Parathyroid adenoma (tissue), 2 donors: Measurements from ENCODE around the gene F2RL3.
"Not testable (repeated sequence)": the region's sequence is repeated elsewhere in the genome, so short reads cannot be mapped to it uniquely, and the experiment has no call there.

Experiments
- H2AFZ ChIP-seq: fragments of 300-600 bp; sonication (generic); one replicate; pipeline ENCODE4 v1.7.0; 2017; ENCODE audit warnings: antibody characterized with exemption, mild to moderate bottlenecking
- H3K27ac ChIP-seq: fragments of 300-600 bp; sonication (generic); one replicate; pipeline ENCODE4 v1.7.0; 2017
- H3K27me3 ChIP-seq: fragments of 300-600 bp; sonication (generic); one replicate; pipeline ENCODE4 v1.7.0; 2017; ENCODE audit warnings: low read length; ENCODE audit not compliant: control insufficient read depth, insufficient read depth
- H3K36me3 ChIP-seq: fragments of 300-600 bp; sonication (generic); one replicate; pipeline ENCODE4 v1.7.0; 2017; ENCODE audit warnings: low read length; ENCODE audit not compliant: control insufficient read depth, insufficient read depth
- H3K4me1 ChIP-seq: fragments of 300-600 bp; sonication (generic); one replicate; pipeline ENCODE4 v1.7.0; 2017; ENCODE audit warnings: control low read depth
- H3K4me2 ChIP-seq: fragments of 300-600 bp; sonication (generic); one replicate; pipeline ENCODE4 v1.7.0; 2017; ENCODE audit warnings: low read length
- H3K4me3 ChIP-seq: fragments of 300-600 bp; sonication (generic); one replicate; pipeline ENCODE4 v1.7.0; 2017; ENCODE audit warnings: low read depth, low read length
- H3K79me2 ChIP-seq: fragments of 300-600 bp; sonication (generic); one replicate; pipeline ENCODE4 v1.7.0; 2017; ENCODE audit warnings: control low read depth
- H3K9ac ChIP-seq: fragments of 300-600 bp; sonication (generic); one replicate; pipeline ENCODE4 v1.7.0; 2017; ENCODE audit warnings: mild to moderate bottlenecking
- H3K9me3 ChIP-seq: fragments of 300-600 bp; sonication (generic); one replicate; pipeline ENCODE4 v1.7.0; 2017; ENCODE audit warnings: low read length; ENCODE audit not compliant: control insufficient read depth
- CTCF ChIP-seq: fragments of 300-600 bp; sonication (generic); IDR thresholded peaks from one replicate; pipeline ENCODE4 v1.7.0; 2017; ENCODE audit warnings: antibody characterized with exemption, mild to moderate bottlenecking
- donor health status: primary hyperparathyroidism.

The F2RL3 gene

GRCh38 chr19:16934489-16934888 is 45.7 kb downstream of the F2RL3 start:
- H3K27ac ChIP-seq, result no peak overlapping the region
- H3K4me2 ChIP-seq, result no peak overlapping the region

GRCh38 chr19:16936901-16937300 is 48.1 kb downstream of the F2RL3 start:
- Histone ChIP-seq H2AFZ (no peak overlapping the region), H3K27ac (no peak overlapping the region), H3K9me3 (no peaks in the 10 kb centered on the region), H3K79me2 (no peaks in the 10 kb centered on the region), H3K4me1 (no peaks in the 10 kb centered on the region), H3K4me2 (no peak overlapping the region), H3K36me3 (no peaks in the 10 kb centered on the region), H3K9ac (no peak overlapping the region), H3K27me3 (no peaks in the 10 kb centered on the region), H3K4me3 (no peak overlapping the region)
- TF ChIP-seq CTCF, result no peak

More at GRCh38 chr19:16934489-16934888, 45.7 kb downstream of the F2RL3 start:
- H3K36me3 ChIP-seq, result no peaks in the 10 kb centered on the region
- no peak for TF ChIP-seq CTCF
- no peaks in the 10 kb centered on the region for H3K9me3 ChIP-seq
- H3K4me1 ChIP-seq, result no peaks in the 10 kb centered on the region
- no peak overlapping the region for H3K4me3 ChIP-seq
- H3K27me3 ChIP-seq, result no peaks in the 10 kb centered on the region
- H3K79me2 ChIP-seq, result no peaks in the 10 kb centered on the region
- H3K9ac ChIP-seq, result no peak overlapping the region
- no peak overlapping the region for H2AFZ ChIP-seq

- H3K9ac ChIP-seq, H3K4me1 ChIP-seq: not testable (repeated sequence)
Measured at GRCh38 chr19:16937796-16938195, 49.0 kb downstream of the F2RL3 start.

GRCh38 chr19:16938211-16938610 is 49.4 kb downstream of the F2RL3 start:
- Histone ChIP-seq H3K79me2 (no peaks in the 10 kb centered on the region), H3K36me3 (no peaks in the 10 kb centered on the region), H3K27ac (no peak overlapping the region), H2AFZ (no peak overlapping the region), H3K4me2 (no peak overlapping the region), H3K27me3 (no peaks in the 10 kb centered on the region), H3K9ac (no peak overlapping the region), H3K4me3 (no peak overlapping the region), H3K9me3 (no peaks in the 10 kb centered on the region), H3K4me1 (no peaks in the 10 kb centered on the region)
- no peak for TF ChIP-seq CTCF

More at GRCh38 chr19:16937796-16938195, 49.0 kb downstream of the F2RL3 start:
- H2AFZ ChIP-seq, H3K4me2 ChIP-seq, H3K4me3 ChIP-seq, H3K27ac ChIP-seq, H3K36me3 ChIP-seq, H3K79me2 ChIP-seq, H3K27me3 ChIP-seq, H3K9me3 ChIP-seq: not testable (repeated sequence)

GRCh38 chr19:16940063-16940462 is 51.3 kb downstream of the F2RL3 start:
- not testable (repeated sequence) for H3K36me3 ChIP-seq, H2AFZ ChIP-seq

GRCh38 chr19:16940626-16941025 is 51.8 kb downstream of the F2RL3 start:
- H3K9me3 ChIP-seq, result no peaks in the 10 kb centered on the region
- H3K36me3 ChIP-seq, result no peaks in the 10 kb centered on the region

More at GRCh38 chr19:16940063-16940462, 51.3 kb downstream of the F2RL3 start:
- not testable (repeated sequence) for H3K4me2 ChIP-seq, H3K9me3 ChIP-seq, H3K27me3 ChIP-seq, H3K4me1 ChIP-seq, H3K4me3 ChIP-seq, H3K79me2 ChIP-seq, H3K27ac ChIP-seq, H3K9ac ChIP-seq

More at GRCh38 chr19:16940626-16941025, 51.8 kb downstream of the F2RL3 start:
- Histone ChIP-seq H3K79me2 (no peaks in the 10 kb centered on the region), H3K4me1 (no peaks in the 10 kb centered on the region), H3K27ac (no peak overlapping the region), H3K27me3 (no peaks in the 10 kb centered on the region), H3K4me2 (no peak overlapping the region), H3K4me3 (no peak overlapping the region), H3K9ac (no peak overlapping the region), H2AFZ (no peak overlapping the region)
- TF ChIP-seq CTCF, result no peak
